DND-41 (cell line): Measurements from ENCODE around the gene NAPSA.
A peak's percentile ranks its signal among the peaks of the same experiment; 100 is the strongest.

ENCODE experiments used
- ATAC-seq: fragments of 200-7000 bp; cut with Tn5 transposase; 3 replicates; pipeline ENCODE4 v1.9.1; 2021; ENCODE audit warnings: low read depth; ENCODE audit not compliant: insufficient read depth
- DNase-seq: peaks from one replicate; pipeline ENCODE4 v3.0.0-alpha.2; 2020
- H2AFZ ChIP-seq: 2 replicates; pipeline ENCODE4 v1.6.0; 2012; ENCODE audit warnings: low read depth, low read length
- H3K27ac ChIP-seq: 2 replicates; pipeline ENCODE4 v1.5.1; 2012; ENCODE audit warnings: low read length, inconsistent platforms
- H3K27me3 ChIP-seq: fragments of 200-600 bp; sonication (generic); 2 replicates; pipeline ENCODE4 v1.6.0; 2012; ENCODE audit warnings: low read length, mild to moderate bottlenecking, inconsistent platforms; ENCODE audit not compliant: insufficient read depth, poor library complexity
- H3K36me3 ChIP-seq: 2 replicates; pipeline ENCODE4 v1.5.1; 2012; ENCODE audit warnings: low read length, inconsistent platforms; ENCODE audit not compliant: insufficient read depth
- H3K4me1 ChIP-seq: 2 replicates; pipeline ENCODE4 v1.5.1; 2012; ENCODE audit warnings: mild to moderate bottlenecking, low read length; ENCODE audit not compliant: insufficient read depth
- H3K4me2 ChIP-seq: 2 replicates; pipeline ENCODE4 v1.6.0; 2012; ENCODE audit warnings: mild to moderate bottlenecking, moderate library complexity, low read length, inconsistent platforms; ENCODE audit not compliant: insufficient read depth
- H3K4me3 ChIP-seq, 2 experiments: fragments of 200-600 bp in 1 of 2; shearing (Covaris generic) in 1 of 2; 2 replicates each; pipeline ENCODE4 v1.5.1; 2012 to 2016; ENCODE audit warnings: inconsistent platforms in 2 of 2, low read length in 2 of 2, mild to moderate bottlenecking in 2 of 2, low read depth in 1 of 2, moderate library complexity in 1 of 2
- H3K79me2 ChIP-seq: 2 replicates; pipeline ENCODE4 v1.6.0; 2012; ENCODE audit warnings: low read length, inconsistent platforms; ENCODE audit not compliant: insufficient read depth
- H3K9ac ChIP-seq: 2 replicates; pipeline ENCODE4 v1.6.0; 2012; ENCODE audit warnings: low read depth, mild to moderate bottlenecking, inconsistent platforms, low read length, moderate library complexity
- H3K9me3 ChIP-seq: 2 replicates; pipeline ENCODE4 v1.5.1; 2012; ENCODE audit warnings: low read length, moderate library complexity, mild to moderate bottlenecking, inconsistent platforms; ENCODE audit not compliant: insufficient read depth, severe bottlenecking
- H4K20me1 ChIP-seq: 2 replicates; pipeline ENCODE4 v1.6.0; 2012; ENCODE audit warnings: low read length; ENCODE audit not compliant: insufficient read depth
- EZH2 ChIP-seq: IDR thresholded peaks from 3 replicates; pipeline ENCODE4 v1.6.1; 2012; ENCODE audit warnings: borderline replicate concordance, low read depth, mild to moderate bottlenecking, moderate library complexity, low read length, inconsistent platforms; ENCODE audit not compliant: severe bottlenecking
- TF ChIP-seq, protein P1 (sequence below): IDR thresholded peaks from 2 replicates; pipeline ENCODE4 v1.5.1; 2012; ENCODE audit warnings: borderline replicate concordance, low read length, moderate library complexity, mild to moderate bottlenecking; ENCODE audit not compliant: poor library complexity, severe bottlenecking; ENCODE audit errors: extremely low read depth

Gene NAPSA

GRCh38 chr19:50333737-50334617 is 31.5 kb downstream of the NAPSA start:
- Histone ChIP-seq H4K20me1 (no peaks in the 10 kb centered on the region), H3K4me2 (no peak overlapping the region), H3K36me3 (no peaks in the 10 kb centered on the region), H3K27ac (no peak overlapping the region), H3K4me3 (no peak overlapping the region), H3K9me3 (no peaks in the 10 kb centered on the region), H3K27me3 (no peaks in the 10 kb centered on the region), H3K4me1 (peaks cover 26% of the 10 kb centered on the region), H2AFZ (no peak overlapping the region), H3K9ac (no peak overlapping the region), H3K79me2 (no peaks in the 10 kb centered on the region)
- ATAC-seq (no peak), DNase-seq (no peak)
- TF ChIP-seq, protein P1, sequence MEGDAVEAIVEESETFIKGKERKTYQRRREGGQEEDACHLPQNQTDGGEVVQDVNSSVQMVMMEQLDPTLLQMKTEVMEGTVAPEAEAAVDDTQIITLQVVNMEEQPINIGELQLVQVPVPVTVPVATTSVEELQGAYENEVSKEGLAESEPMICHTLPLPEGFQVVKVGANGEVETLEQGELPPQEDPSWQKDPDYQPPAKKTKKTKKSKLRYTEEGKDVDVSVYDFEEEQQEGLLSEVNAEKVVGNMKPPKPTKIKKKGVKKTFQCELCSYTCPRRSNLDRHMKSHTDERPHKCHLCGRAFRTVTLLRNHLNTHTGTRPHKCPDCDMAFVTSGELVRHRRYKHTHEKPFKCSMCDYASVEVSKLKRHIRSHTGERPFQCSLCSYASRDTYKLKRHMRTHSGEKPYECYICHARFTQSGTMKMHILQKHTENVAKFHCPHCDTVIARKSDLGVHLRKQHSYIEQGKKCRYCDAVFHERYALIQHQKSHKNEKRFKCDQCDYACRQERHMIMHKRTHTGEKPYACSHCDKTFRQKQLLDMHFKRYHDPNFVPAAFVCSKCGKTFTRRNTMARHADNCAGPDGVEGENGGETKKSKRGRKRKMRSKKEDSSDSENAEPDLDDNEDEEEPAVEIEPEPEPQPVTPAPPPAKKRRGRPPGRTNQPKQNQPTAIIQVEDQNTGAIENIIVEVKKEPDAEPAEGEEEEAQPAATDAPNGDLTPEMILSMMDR, result no peak
- TF ChIP-seq EZH2, result no peak

- Histone ChIP-seq H4K20me1 (no peaks in the 10 kb centered on the region), H3K27me3 (no peaks in the 10 kb centered on the region), H3K4me2 (no peak overlapping the region), H3K79me2 (no peaks in the 10 kb centered on the region), H3K4me3 (no peak overlapping the region), H3K9me3 (no peaks in the 10 kb centered on the region), H3K9ac (no peak overlapping the region), H3K36me3 (no peaks in the 10 kb centered on the region), H3K27ac (no peak overlapping the region), H3K4me1 (peaks cover 26% of the 10 kb centered on the region), H2AFZ (no peak overlapping the region)
- TF ChIP-seq, protein P1, result no peak
- TF ChIP-seq EZH2, result no peak
- no peak for DNase-seq
- no peak for ATAC-seq
These were observed 32.2 kb downstream of the NAPSA start for GRCh38 chr19:50333235-50333736.

DNA sequence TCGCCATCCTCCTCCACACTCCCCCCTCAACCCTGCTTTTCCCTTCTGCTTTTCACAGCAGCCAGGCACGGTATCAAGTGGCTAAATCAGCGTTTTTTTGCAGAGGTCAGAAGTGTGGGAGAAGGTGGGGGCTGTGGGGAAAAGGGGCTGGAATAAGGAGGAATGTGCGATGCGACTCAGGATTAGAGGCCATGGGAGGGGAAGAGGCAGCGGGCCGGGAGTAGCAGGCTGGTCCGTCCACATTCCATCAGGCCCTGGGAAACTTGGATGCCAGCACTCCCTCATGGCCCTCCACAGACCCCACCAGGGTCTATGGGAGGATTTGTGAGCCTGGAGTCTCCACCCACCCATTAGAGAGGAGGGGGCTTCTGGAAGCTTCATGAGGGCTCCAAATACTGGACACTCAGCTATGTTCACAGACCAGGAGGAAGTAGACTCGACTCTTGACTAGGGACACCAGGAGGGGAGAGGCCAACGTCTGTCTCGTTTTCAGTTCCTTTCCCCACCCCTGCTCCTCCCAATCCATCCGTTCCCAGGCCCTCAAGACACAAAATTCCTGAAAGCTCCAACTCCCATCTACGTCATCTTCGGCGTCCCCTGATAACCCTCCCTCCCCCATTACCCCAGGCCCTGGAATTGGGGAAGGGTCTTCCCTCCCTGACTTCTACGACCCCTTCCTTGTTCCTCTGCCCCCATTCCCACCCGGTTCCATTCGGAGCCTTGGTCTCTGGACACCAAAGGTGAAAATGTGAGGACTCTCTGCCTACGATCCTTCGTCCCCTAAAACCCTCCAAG is 33.0 kb downstream of the NAPSA start:
- H3K9ac ChIP-seq, result peak overlapping the region; percentile 56; the same call in 1 of the 2 replicates
- H3K9me3 ChIP-seq, result no peaks in the 10 kb centered on the region
- DNase-seq (no peak), ATAC-seq (no peak)
- H3K4me1 ChIP-seq, result peaks cover 26% of the 10 kb centered on the region
- peak overlapping the region in 1 of 2 experiments; percentile 56; a peak in 2 of 4 replicates for H3K4me3 ChIP-seq
- no peaks in the 10 kb centered on the region for H3K36me3 ChIP-seq
- peak overlapping the region; percentile 76; the same call in 1 of the 2 replicates for H3K27ac ChIP-seq
- H4K20me1 ChIP-seq, result no peaks in the 10 kb centered on the region
- peak overlapping the region; percentile 69 for H3K4me2 ChIP-seq
- TF ChIP-seq EZH2, result no peak
- TF ChIP-seq, protein P1, result no peak
- H3K79me2 ChIP-seq, result no peaks in the 10 kb centered on the region
- H2AFZ ChIP-seq, result no peak overlapping the region
- H3K27me3 ChIP-seq, result no peaks in the 10 kb centered on the region
